NCI-H2196 treated with DMSO at 0.1 percent for 48 hours (cell line): ENCODE measurements around the gene IFT25.

Source experiments
- DNase-seq: peaks from one replicate; lab custom pipeline; 2025; ENCODE audit not compliant: unreplicated experiment; lab: John Stamatoyannopoulos, UW

The IFT25 gene

GRCh38 chr1:53930932-53931331 is 14.6 kb downstream of the IFT25 start:
- DNase-seq: no peak

- no peak for DNase-seq
Observed at GRCh38 chr1:53929246-53929960, 16.1 kb downstream of the IFT25 start.

GRCh38 chr1:53927376-53927881 is 18.1 kb downstream of the IFT25 start:
- DNase-seq: no peak

GRCh38 chr1:53919675-53920066 is 25.8 kb downstream of the IFT25 start:
- no peak for DNase-seq

GRCh38 chr1:53918343-53918742 is 27.2 kb downstream of the IFT25 start:
- DNase-seq: no peak

GRCh38 chr1:53913352-53914033 is 32.0 kb downstream of the IFT25 start:
- DNase-seq: no peak

GRCh38 chr1:53911442-53911841 is 34.1 kb downstream of the IFT25 start:
- no peak for DNase-seq

- no peak for DNase-seq
Observed at GRCh38 chr1:53909946-53910345, 35.6 kb downstream of the IFT25 start.

GRCh38 chr1:53906121-53906520 is 39.4 kb downstream of the IFT25 start:
- DNase-seq: no peak

- DNase-seq: no peak
Observed at GRCh38 chr1:53905509-53905908, 40.0 kb downstream of the IFT25 start.

GRCh38 chr1:53902235-53903138 is 43.0 kb downstream of the IFT25 start:
- DNase-seq: no peak

GRCh38 chr1:53899708-53900107 is 45.8 kb downstream of the IFT25 start:
- DNase-seq: no peak

GRCh38 chr1:53899206-53899628 is 46.3 kb downstream of the IFT25 start:
- peak; percentile 23 for DNase-seq

GRCh38 chr1:53896635-53897229 is 48.8 kb downstream of the IFT25 start:
- DNase-seq: no peak

GRCh38 chr1:53895421-53895820 is 50.1 kb downstream of the IFT25 start:
- no peak for DNase-seq

- DNase-seq: no peak
Observed at GRCh38 chr1:53894644-53895043, 50.9 kb downstream of the IFT25 start.

GRCh38 chr1:53893999-53894636 is 51.4 kb downstream of the IFT25 start, which contains the start of gene DIO1:
Gene DIO1 (plus strand): TSS chr1:53894187. CDS start chr1:53894211, 24 bp downstream.
- peak; percentile 21 for DNase-seq

GRCh38 chr1:53892911-53893310 is 52.6 kb downstream of the IFT25 start:
- DNase-seq: no peak

GRCh38 chr1:53891678-53892077 is 53.8 kb downstream of the IFT25 start:
- DNase-seq: no peak

- DNase-seq: no peak
Observed at GRCh38 chr1:53891018-53891417, 54.5 kb downstream of the IFT25 start.
